PC-9 (cell line): ENCODE measurements around the gene OGN. TPM values are rescaled to one million over a fixed set of nuclear protein-coding genes. Genes with fewer than 3 reads are reported as not detected.

ENCODE experiments used
- BruUV-seq: library from RNA; stranded (reverse); fragments of 400-500 nt; replicated peaks from 2 replicates; lab custom pipeline; 2021; lab: Mats Ljungman, UMichigan
- CTCF ChIA-PET: fragments of 300-600 bp; sonication (Branson Sonifier 250); formaldehyde crosslinking; loops from one replicate; lab custom pipeline; 2022; ENCODE audit warnings: antibody characterized with exemption; lab: Charles Lee
- POLR2A ChIA-PET: fragments of 300-600 bp; sonication (Branson Sonifier 250); formaldehyde crosslinking; loops from one replicate; lab custom pipeline; 2022; ENCODE audit warnings: antibody characterized with exemption; ENCODE audit not compliant: unreplicated experiment; lab: Charles Lee
- DNase-seq, 2 experiments: peaks; one replicate each; pipeline versions ENCODE4 v3.0.0 to v3.0.0-alpha.2; 2015 to 2022; ENCODE audit warnings: mixed read lengths in 1 of 2
- H2AFZ ChIP-seq: fragments of 200-600 bp; sonication (generic); 2 replicates; pipeline ENCODE4 v1.8.1; 2017; ENCODE audit warnings: antibody characterized with exemption
- H3F3A ChIP-seq: fragments of 200-600 bp; sonication (generic); 2 replicates; pipeline ENCODE4 v1.8.1; 2017; ENCODE audit warnings: antibody characterized with exemption, mild to moderate bottlenecking, low read depth; ENCODE audit not compliant: insufficient read depth
- H3K27ac ChIP-seq: fragments of 200-600 bp; sonication (generic); 2 replicates; pipeline ENCODE4 v1.6.1; 2016; ENCODE audit warnings: mixed run types
- H3K27me3 ChIP-seq: fragments of 200-600 bp; sonication (generic); 2 replicates; pipeline ENCODE4 v1.6.1; 2016; ENCODE audit warnings: low read depth, mixed run types; ENCODE audit not compliant: insufficient read depth
- H3K36me3 ChIP-seq: fragments of 200-600 bp; sonication (generic); 2 replicates; pipeline ENCODE4 v1.6.1; 2016; ENCODE audit warnings: low read depth, mixed run types
- H3K4me1 ChIP-seq: fragments of 200-600 bp; sonication (generic); replicated peaks from 2 replicates; pipeline ENCODE4 v1.6.1; 2016; ENCODE audit warnings: mixed run types; ENCODE audit not compliant: insufficient read depth
- H3K4me2 ChIP-seq: fragments of 200-600 bp; sonication (generic); 2 replicates; pipeline ENCODE4 v1.6.1; 2017; ENCODE audit warnings: mixed run types
- H3K4me3 ChIP-seq: fragments of 200-600 bp; sonication (generic); 2 replicates; pipeline ENCODE4 v1.6.1; 2016; ENCODE audit warnings: mixed run types
- H3K79me2 ChIP-seq: fragments of 200-600 bp; sonication (generic); 2 replicates; pipeline ENCODE4 v1.6.1; 2017; ENCODE audit warnings: low read depth, mixed run types
- H3K9me2 ChIP-seq: fragments of 200-600 bp; sonication (generic); 2 replicates; pipeline ENCODE4 v1.8.1; 2017; ENCODE audit warnings: mild to moderate bottlenecking; ENCODE audit not compliant: insufficient read depth
- H3K9me3 ChIP-seq: fragments of 200-600 bp; sonication (generic); 2 replicates; pipeline ENCODE4 v1.8.1; 2016; ENCODE audit warnings: low read depth; ENCODE audit not compliant: insufficient read depth
- H4K20me1 ChIP-seq: fragments of 200-600 bp; sonication (generic); 2 replicates; pipeline ENCODE4 v1.8.1; 2017; ENCODE audit not compliant: insufficient read depth
- CTCF ChIP-seq: fragments of 200-600 bp; sonication (generic); conservative IDR thresholded peaks from 2 replicates; pipeline ENCODE4 v1.6.1; 2017; ENCODE audit warnings: mixed run types, antibody characterized with exemption, mild to moderate bottlenecking, moderate library complexity
- EZH2 ChIP-seq: fragments of 200-600 bp; sonication (generic); IDR thresholded peaks from 2 replicates; pipeline ENCODE4 v1.8.0; 2017; ENCODE audit warnings: antibody characterized with exemption, low read depth
- intact Hi-C: fragments of 100-400 bp; cut with micrococcal nuclease; formaldehyde crosslinking; loops from one replicate; pipeline ENCODE4 v1.10.0; 2022; ENCODE audit not compliant: unreplicated experiment
- total RNA-seq: library from RNA; stranded (reverse); gene quantifications from 2 replicates; pipeline ENCODE4 v1.2.3, GENCODE V29; 2021

Gene OGN
- total RNA-seq, 1 experiment from 2014 or later, result not detected

DNA sequence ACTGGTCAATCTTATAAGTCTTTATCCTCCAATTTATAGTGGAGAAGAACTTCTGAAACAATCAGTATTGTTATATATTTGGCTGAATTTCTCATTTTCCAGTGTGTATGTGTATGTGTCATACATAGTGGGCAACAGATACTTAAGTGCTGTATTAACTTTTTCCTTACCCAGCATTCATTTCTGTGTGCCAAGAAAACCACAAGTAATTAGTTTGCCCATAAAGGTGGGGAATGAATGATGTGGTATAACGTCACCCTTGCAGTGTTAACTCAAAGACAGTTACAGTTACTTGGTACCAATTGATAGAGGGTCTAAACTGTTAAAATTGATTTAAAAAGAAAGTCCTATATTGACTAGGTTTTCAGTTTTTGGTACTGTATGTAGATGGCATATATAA is 2.0 kb downstream of the OGN start:
- CTCF ChIA-PET, result no interaction called here
- H3K27ac ChIP-seq, result no peak overlapping the region

DNA sequence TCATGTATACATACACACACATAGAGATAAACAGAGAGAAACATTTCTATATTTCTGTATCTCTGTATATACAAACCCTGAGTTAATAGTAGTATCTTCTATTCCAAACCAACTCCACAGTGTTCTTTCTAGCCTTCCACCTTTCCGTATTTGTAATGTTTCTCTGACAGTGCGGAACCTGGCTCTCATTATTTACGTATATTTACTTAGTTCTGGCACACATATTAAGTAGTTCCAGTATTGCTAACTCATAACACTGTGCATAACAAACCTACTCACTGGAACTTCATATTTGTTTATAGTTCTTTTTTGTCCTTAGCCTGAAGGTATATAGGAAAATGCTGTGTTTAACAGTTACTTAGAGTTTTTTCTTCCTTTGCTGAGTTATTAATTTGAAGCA is 6.5 kb downstream of the OGN start:
- TF ChIP-seq EZH2, result no peak
- no peak for TF ChIP-seq CTCF
- H3K9me2 ChIP-seq, result no peaks in the 10 kb centered on the region
- H3K27me3 ChIP-seq, result no peaks in the 10 kb centered on the region
- DNase-seq, result no peak
- H3F3A ChIP-seq, result no peaks in the 10 kb centered on the region
- H3K4me2 ChIP-seq, result no peak overlapping the region
- intact Hi-C loops, result no loop called here
- no TSS peak for BruUV-seq
- POLR2A ChIA-PET, result no interaction called here
- H4K20me1 ChIP-seq, result no peaks in the 10 kb centered on the region
- no peaks in the 10 kb centered on the region for H3K9me3 ChIP-seq
- H3K79me2 ChIP-seq, result no peaks in the 10 kb centered on the region
- H3K4me1 ChIP-seq, result no peaks in the 10 kb centered on the region
- CTCF ChIA-PET, result no interaction called here
- H3K27ac ChIP-seq, result no peak overlapping the region
- H3K36me3 ChIP-seq, result no peaks in the 10 kb centered on the region
- H3K4me3 ChIP-seq, result no peak overlapping the region
- H2AFZ ChIP-seq, result no peak overlapping the region

More for the DNA sequence above, 2.0 kb downstream of the OGN start:
- intact Hi-C loops, result no loop called here
- POLR2A ChIA-PET, result no interaction called here
- BruUV-seq, result no TSS peak
- no peaks in the 10 kb centered on the region for H3K4me1 ChIP-seq
- no peaks in the 10 kb centered on the region for H3K27me3 ChIP-seq
- H3K4me3 ChIP-seq, result no peak overlapping the region
- H3F3A ChIP-seq, result no peaks in the 10 kb centered on the region
- no peak for DNase-seq
- no peaks in the 10 kb centered on the region for H3K9me2 ChIP-seq
- no peaks in the 10 kb centered on the region for H4K20me1 ChIP-seq
- no peaks in the 10 kb centered on the region for H3K36me3 ChIP-seq
- H3K4me2 ChIP-seq, result no peak overlapping the region
- H2AFZ ChIP-seq, result no peak overlapping the region
- TF ChIP-seq EZH2 (no peak), CTCF (no peak)
- H3K79me2 ChIP-seq, result no peaks in the 10 kb centered on the region
- no peaks in the 10 kb centered on the region for H3K9me3 ChIP-seq

DNA sequence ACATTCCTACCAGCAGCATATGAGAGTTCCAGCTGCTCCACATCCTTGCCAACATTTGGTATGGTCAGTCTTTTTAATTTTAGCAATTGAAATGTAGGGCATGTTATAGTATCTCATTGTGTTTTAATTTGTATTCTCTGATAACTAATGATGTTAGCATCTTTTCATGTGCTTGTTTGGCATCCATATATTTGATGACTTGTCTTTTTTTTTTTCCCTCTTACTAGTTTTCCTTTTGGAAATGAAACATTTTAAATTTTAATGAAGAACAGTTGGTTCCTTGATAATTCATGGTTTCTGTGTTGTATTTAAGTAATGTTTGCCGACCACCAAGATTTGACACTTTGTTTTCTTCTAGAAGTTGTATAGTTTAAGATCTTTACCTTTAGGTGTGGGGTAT is 8.8 kb downstream of the OGN start:
- Histone ChIP-seq H3K36me3 (no peaks in the 10 kb centered on the region), H3F3A (no peaks in the 10 kb centered on the region), H4K20me1 (no peaks in the 10 kb centered on the region), H3K9me3 (no peaks in the 10 kb centered on the region), H3K27me3 (no peaks in the 10 kb centered on the region), H3K4me2 (no peak overlapping the region), H2AFZ (no peak overlapping the region), H3K9me2 (no peaks in the 10 kb centered on the region), H3K4me3 (no peak overlapping the region), H3K4me1 (no peaks in the 10 kb centered on the region), H3K79me2 (no peaks in the 10 kb centered on the region), H3K27ac (no peak overlapping the region)
- no TSS peak for BruUV-seq
- CTCF ChIA-PET, result interaction anchor here (0.6 kb wide), 1 partner anchor 637 kb away, joined by 3 read pairs; no protein-coding TSS in a partner anchor
- intact Hi-C loops, result no loop called here
- POLR2A ChIA-PET, result no interaction called here
- TF ChIP-seq EZH2, result no peak
- no peak for TF ChIP-seq CTCF
- no peak for DNase-seq
